ENCODE results near the gene IL17C.

IL17C gene

GRCh38 chr16:88685156-88686061 is 47.0 kb downstream of the IL17C start:
- peaks cover 2 to 62% (median 47%) of the 10 kb centered on the region in 4 experiments for H3K4me1 ChIP-seq (ENCODE audit: control extremely low read depth in 1 of 4, control insufficient read depth in 4 of 4, insufficient read depth in 4 of 4, low read length in 3 of 4)
- peak; percentile 55 to 79 (median 72) for DNase-seq
- peak overlapping the region; percentile 43 to 87 (median 74) for H3K4me3 ChIP-seq (ENCODE audit: control insufficient read depth in 1 of 7, extremely low read depth in 1 of 7, insufficient read depth in 4 of 7, low read depth in 2 of 7, low read length in 6 of 7)
- no peaks in the 10 kb centered on the region for H3K9me3 ChIP-seq (ENCODE audit: control extremely low read depth in 1 of 5, control insufficient read depth in 4 of 5, insufficient read depth in 2 of 5, low read depth in 1 of 5, low read length in 4 of 5)
- no peak overlapping the region for H3K27ac ChIP-seq (ENCODE audit: insufficient read depth in 1 of 2, low read depth in 1 of 2, low read length in 2 of 2, poor library complexity in 1 of 2, severe bottlenecking in 2 of 2)
- peaks cover 0 to 6% (median under 1%) of the 10 kb centered on the region in 4 experiments for H3K36me3 ChIP-seq (ENCODE audit: control insufficient read depth in 4 of 4, insufficient read depth in 4 of 4, low read length in 3 of 4)
- no peaks in the 10 kb centered on the region for H3K27me3 ChIP-seq (replicated peaks in 2 of 5; ENCODE audit: control insufficient read depth in 4 of 5, insufficient read depth in 5 of 5, low read length in 4 of 5)
- CTCF ChIA-PET = interaction anchor here (0.7 to 1.6 kb wide), 11 partner anchors 9 to 68 kb away, joined by 3 to 14 read pairs (median 3); no protein-coding TSS in a partner anchor
- WGBS (ENCODE audit: insufficient coverage) = 10% methylated on average over 18 of the region's 33 CpGs
- POLR2A ChIA-PET = interaction anchor here (0.6 to 2.1 kb wide), 5 partner anchors 15 to 57 kb away, joined by 3 to 11 read pairs (median 3); no protein-coding TSS in a partner anchor

- H3K36me3 ChIP-seq (ENCODE audit: control insufficient read depth in 4 of 4, insufficient read depth in 4 of 4, low read length in 3 of 4) = peaks cover 0 to under 1% (median under 1%) of the 10 kb centered on the region in 4 experiments
- peak in 1 of 3 donors; percentile 31 for DNase-seq
- H3K27ac ChIP-seq (ENCODE audit: insufficient read depth in 1 of 2, low read depth in 1 of 2, low read length in 2 of 2, poor library complexity in 1 of 2, severe bottlenecking in 2 of 2) = no peak overlapping the region
- ChIA-PET POLR2A (interaction anchor here (1.0 to 2.1 kb wide), 3 partner anchors 15 to 19 kb away, joined by 3 to 11 read pairs (median 5); no protein-coding TSS in a partner anchor), CTCF (no interaction called here)
- WGBS (ENCODE audit: insufficient coverage) = 0% methylated on average over 20 of the region's 25 CpGs
- H3K4me3 ChIP-seq (ENCODE audit: control insufficient read depth in 1 of 7, extremely low read depth in 1 of 7, insufficient read depth in 4 of 7, low read depth in 2 of 7, low read length in 6 of 7) = peak overlapping the region; percentile 43 to 87 (median 74)
- no peaks in the 10 kb centered on the region for H3K27me3 ChIP-seq (replicated peaks in 2 of 5; ENCODE audit: control insufficient read depth in 4 of 5, insufficient read depth in 5 of 5, low read length in 4 of 5)
- H3K4me1 ChIP-seq (ENCODE audit: control extremely low read depth in 1 of 4, control insufficient read depth in 4 of 4, insufficient read depth in 4 of 4, low read length in 3 of 4) = peaks cover 2 to 64% (median 43%) of the 10 kb centered on the region in 4 experiments
- no peaks in the 10 kb centered on the region for H3K9me3 ChIP-seq (ENCODE audit: control extremely low read depth in 1 of 5, control insufficient read depth in 4 of 5, insufficient read depth in 2 of 5, low read depth in 1 of 5, low read length in 4 of 5)
Observed at GRCh38 chr16:88686062-88686438, 47.7 kb downstream of the IL17C start.

GRCh38 chr16:88686439-88687253 is 48.3 kb downstream of the IL17C start, which contains the start of gene SNAI3:
SNAI3 (minus strand) TSS chr16:88686507; CDS start chr16:88686406, 101 bp downstream.
- Histone ChIP-seq H3K4me3 (ENCODE audit: control insufficient read depth in 1 of 7, extremely low read depth in 1 of 7, insufficient read depth in 4 of 7, low read depth in 2 of 7, low read length in 6 of 7) (peak within 1 kb of the TSS; percentile 43 to 87 (median 74)), H3K9me3 (ENCODE audit: control extremely low read depth in 1 of 5, control insufficient read depth in 4 of 5, insufficient read depth in 2 of 5, low read depth in 1 of 5, low read length in 4 of 5) (no peaks in the 10 kb centered on the region), H3K36me3 (ENCODE audit: control insufficient read depth in 4 of 4, insufficient read depth in 4 of 4, low read length in 3 of 4) (no peaks in the 10 kb centered on the region), H3K27ac (ENCODE audit: insufficient read depth in 1 of 2, low read depth in 1 of 2, low read length in 2 of 2, poor library complexity in 1 of 2, severe bottlenecking in 2 of 2) (no peak within 1 kb of the TSS), H3K27me3 (replicated peaks in 2 of 5; ENCODE audit: control insufficient read depth in 4 of 5, insufficient read depth in 5 of 5, low read length in 4 of 5) (no peaks in the 10 kb centered on the region), H3K4me1 (ENCODE audit: control extremely low read depth in 1 of 4, control insufficient read depth in 4 of 4, insufficient read depth in 4 of 4, low read length in 3 of 4) (peaks cover 2 to 64% (median 41%) of the 10 kb centered on the region in 4 experiments)
- CTCF ChIA-PET = interaction anchor here (3.2 to 3.3 kb wide), 2 partner anchors 14 to 18 kb away, joined by 11 to 24 read pairs; no protein-coding TSS in a partner anchor
- DNase-seq = peak; percentile 54 to 61 (median 58)
- POLR2A ChIA-PET = interaction anchor here (0.5 to 2.1 kb wide), 5 partner anchors 14 to 29 kb away, joined by 3 to 11 read pairs (median 4); no protein-coding TSS in a partner anchor
- 16% methylated on average over 46 of the region's 65 CpGs for WGBS (ENCODE audit: insufficient coverage)

- 81% methylated on average over 3 of the region's 10 CpGs for WGBS (ENCODE audit: insufficient coverage)
- ChIA-PET POLR2A (interaction anchor here (1.0 to 1.4 kb wide), 3 partner anchors 13 to 18 kb away, joined by 3 to 5 read pairs (median 4); no protein-coding TSS in a partner anchor), CTCF (interaction anchor here (3.2 to 3.3 kb wide), 2 partner anchors 14 to 17 kb away, joined by 11 to 24 read pairs; no protein-coding TSS in a partner anchor)
- Histone ChIP-seq H3K27ac (ENCODE audit: insufficient read depth in 1 of 2, low read depth in 1 of 2, low read length in 2 of 2, poor library complexity in 1 of 2, severe bottlenecking in 2 of 2) (no peak overlapping the region), H3K4me3 (ENCODE audit: control insufficient read depth in 1 of 7, extremely low read depth in 1 of 7, insufficient read depth in 4 of 7, low read depth in 2 of 7, low read length in 6 of 7) (no peak overlapping the region), H3K36me3 (ENCODE audit: control insufficient read depth in 4 of 4, insufficient read depth in 4 of 4, low read length in 3 of 4) (no peaks in the 10 kb centered on the region), H3K4me1 (ENCODE audit: control extremely low read depth in 1 of 4, control insufficient read depth in 4 of 4, insufficient read depth in 4 of 4, low read length in 3 of 4) (peaks cover 4 to 64% (median 40%) of the 10 kb centered on the region in 4 experiments), H3K9me3 (ENCODE audit: control extremely low read depth in 1 of 5, control insufficient read depth in 4 of 5, insufficient read depth in 2 of 5, low read depth in 1 of 5, low read length in 4 of 5) (no peaks in the 10 kb centered on the region), H3K27me3 (replicated peaks in 2 of 5; ENCODE audit: control insufficient read depth in 4 of 5, insufficient read depth in 5 of 5, low read length in 4 of 5) (no peaks in the 10 kb centered on the region)
- no peak for DNase-seq
Observed at GRCh38 chr16:88687254-88687576, 48.8 kb downstream of the IL17C start.

GRCh38 chr16:88687676-88688012 is 49.3 kb downstream of the IL17C start:
- 94% methylated on average over 2 of the region's 3 CpGs for WGBS (ENCODE audit: insufficient coverage)
- Histone ChIP-seq H3K27me3 (replicated peaks in 2 of 5; ENCODE audit: control insufficient read depth in 4 of 5, insufficient read depth in 5 of 5, low read length in 4 of 5) (no peaks in the 10 kb centered on the region), H3K36me3 (ENCODE audit: control insufficient read depth in 4 of 4, insufficient read depth in 4 of 4, low read length in 3 of 4) (no peaks in the 10 kb centered on the region), H3K4me3 (ENCODE audit: control insufficient read depth in 1 of 7, extremely low read depth in 1 of 7, insufficient read depth in 4 of 7, low read depth in 2 of 7, low read length in 6 of 7) (no peak overlapping the region), H3K9me3 (ENCODE audit: control extremely low read depth in 1 of 5, control insufficient read depth in 4 of 5, insufficient read depth in 2 of 5, low read depth in 1 of 5, low read length in 4 of 5) (no peaks in the 10 kb centered on the region), H3K27ac (ENCODE audit: insufficient read depth in 1 of 2, low read depth in 1 of 2, low read length in 2 of 2, poor library complexity in 1 of 2, severe bottlenecking in 2 of 2) (no peak overlapping the region), H3K4me1 (ENCODE audit: control extremely low read depth in 1 of 4, control insufficient read depth in 4 of 4, insufficient read depth in 4 of 4, low read length in 3 of 4) (peaks cover 2 to 65% (median 42%) of the 10 kb centered on the region in 4 experiments)
- ChIA-PET POLR2A (interaction anchor here (1.2 to 1.4 kb wide), 2 partner anchors 13 to 15 kb away, joined by 4 to 5 read pairs; no protein-coding TSS in a partner anchor), CTCF (interaction anchor here (3.2 to 3.3 kb wide), 2 partner anchors 13 to 17 kb away, joined by 11 to 24 read pairs; no protein-coding TSS in a partner anchor)
- DNase-seq = no peak

- CTCF ChIA-PET = interaction anchor here (3.2 to 3.3 kb wide), 2 partner anchors 13 to 16 kb away, joined by 11 to 24 read pairs; no protein-coding TSS in a partner anchor
- WGBS (ENCODE audit: insufficient coverage) = 51% methylated on average over 28 of the region's 28 CpGs
- POLR2A ChIA-PET = interaction anchor here (1.2 kb wide), 1 partner anchor 14 kb away, joined by 4 read pairs; no protein-coding TSS in a partner anchor
- peak in 2 of 3 donors; percentile 26 to 48 for DNase-seq
- Histone ChIP-seq H3K4me1 (ENCODE audit: control extremely low read depth in 1 of 4, control insufficient read depth in 4 of 4, insufficient read depth in 4 of 4, low read length in 3 of 4) (peaks cover 2 to 71% (median 47%) of the 10 kb centered on the region in 4 experiments), H3K9me3 (ENCODE audit: control extremely low read depth in 1 of 5, control insufficient read depth in 4 of 5, insufficient read depth in 2 of 5, low read depth in 1 of 5, low read length in 4 of 5) (no peaks in the 10 kb centered on the region), H3K27me3 (replicated peaks in 2 of 5; ENCODE audit: control insufficient read depth in 4 of 5, insufficient read depth in 5 of 5, low read length in 4 of 5) (no peaks in the 10 kb centered on the region), H3K27ac (ENCODE audit: insufficient read depth in 1 of 2, low read depth in 1 of 2, low read length in 2 of 2, poor library complexity in 1 of 2, severe bottlenecking in 2 of 2) (no peak overlapping the region), H3K36me3 (ENCODE audit: control insufficient read depth in 4 of 4, insufficient read depth in 4 of 4, low read length in 3 of 4) (no peaks in the 10 kb centered on the region), H3K4me3 (ENCODE audit: control insufficient read depth in 1 of 7, extremely low read depth in 1 of 7, insufficient read depth in 4 of 7, low read depth in 2 of 7, low read length in 6 of 7) (no peak overlapping the region)
Observed at GRCh38 chr16:88688013-88688778, 49.8 kb downstream of the IL17C start.
